ENCODE data around the gene LPIN2. TPM values are rescaled to one million over a fixed set of nuclear protein-coding genes. Genes with fewer than 3 reads are reported as not detected.

The LPIN2 gene
- total RNA-seq = 111 and 118 TPM in 2 replicates

GRCh38 chr18:3013024-3013804 lies at the start of gene LPIN2:
LPIN2 (minus strand) TSS chr18:3013144; CDS start chr18:2960840, 52,304 bp downstream.
- DNase-seq = peak; percentile 99
- Mint-ChIP-seq H3K4me1 (peaks cover 56% of the 10 kb centered on the region), H3K9me3 (no peaks in the 10 kb centered on the region), H3K27me3 (no peaks in the 10 kb centered on the region), H3K4me3 (peak within 1 kb of the TSS; percentile 93), H3K27ac (peak within 1 kb of the TSS; percentile 96), H3K36me3 (ENCODE audit: low read depth) (peaks cover 35% of the 10 kb centered on the region)
- intact Hi-C loops (cut with micrococcal nuclease) = loop anchor here (1.0 to 5.0 kb wide), 8 partner anchors 18 to 356 kb away; partner anchors contain the start of gene SMCHD1

GRCh38 chr18:3061581-3062312 lies 48.8 kb upstream of the LPIN2 start:
- Mint-ChIP-seq H3K4me1 (peaks cover 65% of the 10 kb centered on the region), H3K9me3 (peaks cover 4% of the 10 kb centered on the region), H3K4me3 (peak overlapping the region; percentile 79), H3K27me3 (no peaks in the 10 kb centered on the region), H3K27ac (peak overlapping the region; percentile 100), H3K36me3 (ENCODE audit: low read depth) (peaks cover 1% of the 10 kb centered on the region)
- DNase-seq = peak; percentile 87
- intact Hi-C loops (cut with micrococcal nuclease) = loop anchor here (1.0 to 10.0 kb wide), 13 partner anchors 8 to 533 kb away; partner anchors contain the start of genes LPIN2 and MYL12A

- peak overlapping the region; percentile 79 for H3K4me3 Mint-ChIP-seq
- H3K4me1 Mint-ChIP-seq = peaks cover 65% of the 10 kb centered on the region
- peak overlapping the region; percentile 100 for H3K27ac Mint-ChIP-seq
- no peaks in the 10 kb centered on the region for H3K27me3 Mint-ChIP-seq
- peaks cover 4% of the 10 kb centered on the region for H3K9me3 Mint-ChIP-seq
- H3K36me3 Mint-ChIP-seq (ENCODE audit: low read depth) = no peaks in the 10 kb centered on the region
- intact Hi-C loops (cut with micrococcal nuclease) = loop anchor here (1.0 to 10.0 kb wide), 12 partner anchors 8 to 534 kb away; partner anchors contain the start of genes LPIN2 and MYL12A
- peak; percentile 88 for DNase-seq
Measured at GRCh38 chr18:3060667-3061580, 48.0 kb upstream of the LPIN2 start.

- peaks cover 60% of the 10 kb centered on the region for H3K4me1 Mint-ChIP-seq
- intact Hi-C loops (cut with micrococcal nuclease) = no loop called here
- H3K9me3 Mint-ChIP-seq = peaks cover 6% of the 10 kb centered on the region
- peak overlapping the region; percentile 98 for H3K27ac Mint-ChIP-seq
- H3K27me3 Mint-ChIP-seq = no peaks in the 10 kb centered on the region
- peak; percentile 84 for DNase-seq
- no peak overlapping the region for H3K4me3 Mint-ChIP-seq
- peaks cover 2% of the 10 kb centered on the region for H3K36me3 Mint-ChIP-seq (ENCODE audit: low read depth)
Measured at GRCh38 chr18:3059272-3059671, 46.3 kb upstream of the LPIN2 start.

- Mint-ChIP-seq H3K4me3 (peak overlapping the region; percentile 47), H3K27ac (peak overlapping the region; percentile 98), H3K36me3 (ENCODE audit: low read depth) (peaks cover 4% of the 10 kb centered on the region), H3K9me3 (peaks cover 10% of the 10 kb centered on the region), H3K27me3 (no peaks in the 10 kb centered on the region), H3K4me1 (peaks cover 61% of the 10 kb centered on the region)
- intact Hi-C loops (cut with micrococcal nuclease) = no loop called here
- DNase-seq = peak; percentile 82
Measured at GRCh38 chr18:3058328-3059191, 45.6 kb upstream of the LPIN2 start.

- no peaks in the 10 kb centered on the region for H3K27me3 Mint-ChIP-seq
- peaks cover 15% of the 10 kb centered on the region for H3K9me3 Mint-ChIP-seq
- no peak overlapping the region for H3K4me3 Mint-ChIP-seq
- intact Hi-C loops (cut with micrococcal nuclease) = no loop called here
- H3K27ac Mint-ChIP-seq = peak overlapping the region; percentile 98
- peaks cover 9% of the 10 kb centered on the region for H3K36me3 Mint-ChIP-seq (ENCODE audit: low read depth)
- DNase-seq = no peak
- peaks cover 59% of the 10 kb centered on the region for H3K4me1 Mint-ChIP-seq
Measured at GRCh38 chr18:3057526-3057925, 44.6 kb upstream of the LPIN2 start.

- Mint-ChIP-seq H3K36me3 (ENCODE audit: low read depth) (peaks cover 12% of the 10 kb centered on the region), H3K4me1 (peaks cover 58% of the 10 kb centered on the region), H3K4me3 (no peak overlapping the region), H3K27me3 (no peaks in the 10 kb centered on the region), H3K27ac (peak overlapping the region; percentile 98), H3K9me3 (peaks cover 11% of the 10 kb centered on the region)
- no peak for DNase-seq
- intact Hi-C loops (cut with micrococcal nuclease) = no loop called here
Measured at GRCh38 chr18:3056311-3056710, 43.4 kb upstream of the LPIN2 start.

- Mint-ChIP-seq H3K9me3 (peaks cover 11% of the 10 kb centered on the region), H3K4me3 (no peak overlapping the region), H3K27me3 (no peaks in the 10 kb centered on the region), H3K27ac (no peak overlapping the region), H3K36me3 (ENCODE audit: low read depth) (peaks cover 12% of the 10 kb centered on the region), H3K4me1 (peaks cover 53% of the 10 kb centered on the region)
- intact Hi-C loops (cut with micrococcal nuclease) = no loop called here
- no peak for DNase-seq
Measured at GRCh38 chr18:3055816-3056215, 42.9 kb upstream of the LPIN2 start.

GRCh38 chr18:3055186-3055728 lies 42.3 kb upstream of the LPIN2 start:
- H3K9me3 Mint-ChIP-seq = peaks cover 11% of the 10 kb centered on the region
- intact Hi-C loops (cut with micrococcal nuclease) = no loop called here
- H3K27me3 Mint-ChIP-seq = no peaks in the 10 kb centered on the region
- no peak overlapping the region for H3K4me3 Mint-ChIP-seq
- no peak for DNase-seq
- peaks cover 47% of the 10 kb centered on the region for H3K4me1 Mint-ChIP-seq
- no peak overlapping the region for H3K27ac Mint-ChIP-seq
- peaks cover 12% of the 10 kb centered on the region for H3K36me3 Mint-ChIP-seq (ENCODE audit: low read depth)

- Mint-ChIP-seq H3K27ac (no peak overlapping the region), H3K27me3 (no peaks in the 10 kb centered on the region), H3K4me3 (no peak overlapping the region), H3K36me3 (ENCODE audit: low read depth) (peaks cover 12% of the 10 kb centered on the region), H3K9me3 (peaks cover 11% of the 10 kb centered on the region), H3K4me1 (peaks cover 44% of the 10 kb centered on the region)
- intact Hi-C loops (cut with micrococcal nuclease) = no loop called here
- no peak for DNase-seq
Measured at GRCh38 chr18:3054780-3055179, 41.8 kb upstream of the LPIN2 start.

- DNase-seq = no peak
- H3K4me3 Mint-ChIP-seq = no peak overlapping the region
- intact Hi-C loops (cut with micrococcal nuclease) = no loop called here
- peaks cover 11% of the 10 kb centered on the region for H3K9me3 Mint-ChIP-seq
- peaks cover 42% of the 10 kb centered on the region for H3K4me1 Mint-ChIP-seq
- peak overlapping the region; percentile 71 for H3K27ac Mint-ChIP-seq
- H3K27me3 Mint-ChIP-seq = no peaks in the 10 kb centered on the region
- H3K36me3 Mint-ChIP-seq (ENCODE audit: low read depth) = peaks cover 12% of the 10 kb centered on the region
Measured at GRCh38 chr18:3054214-3054613, 41.3 kb upstream of the LPIN2 start.

GRCh38 chr18:3053081-3053480 lies 40.1 kb upstream of the LPIN2 start:
- H3K36me3 Mint-ChIP-seq (ENCODE audit: low read depth) = peaks cover 12% of the 10 kb centered on the region
- peaks cover 11% of the 10 kb centered on the region for H3K9me3 Mint-ChIP-seq
- no peak overlapping the region for H3K27ac Mint-ChIP-seq
- no peak overlapping the region for H3K4me3 Mint-ChIP-seq
- DNase-seq = no peak
- intact Hi-C loops (cut with micrococcal nuclease) = no loop called here
- H3K4me1 Mint-ChIP-seq = peaks cover 36% of the 10 kb centered on the region
- H3K27me3 Mint-ChIP-seq = no peaks in the 10 kb centered on the region
